ENCODE results near the gene TXNRD2.

TXNRD2 gene

GRCh38 chr22:19874307-19875060 lies 67.1 kb downstream of the TXNRD2 start:
- DNase-seq: no peak

DNA sequence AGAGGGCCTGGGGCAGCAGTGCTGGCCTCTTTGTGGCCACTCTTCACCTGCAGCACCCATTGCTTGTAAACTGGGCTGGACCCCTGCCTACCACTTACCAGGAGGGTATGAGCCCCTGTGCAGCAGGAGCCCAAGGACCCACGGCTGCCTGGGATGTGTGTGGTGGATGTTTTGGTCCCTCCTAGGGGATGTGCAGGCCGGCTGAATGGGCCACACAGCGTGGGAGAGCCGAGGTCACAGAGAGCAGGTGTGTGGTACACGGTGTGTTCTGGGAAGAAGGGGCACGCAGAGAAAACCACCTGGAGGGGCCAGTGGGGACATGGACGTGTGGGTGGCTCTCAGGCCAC lies 67.7 kb downstream of the TXNRD2 start:
- DNase-seq: no peak

DNA sequence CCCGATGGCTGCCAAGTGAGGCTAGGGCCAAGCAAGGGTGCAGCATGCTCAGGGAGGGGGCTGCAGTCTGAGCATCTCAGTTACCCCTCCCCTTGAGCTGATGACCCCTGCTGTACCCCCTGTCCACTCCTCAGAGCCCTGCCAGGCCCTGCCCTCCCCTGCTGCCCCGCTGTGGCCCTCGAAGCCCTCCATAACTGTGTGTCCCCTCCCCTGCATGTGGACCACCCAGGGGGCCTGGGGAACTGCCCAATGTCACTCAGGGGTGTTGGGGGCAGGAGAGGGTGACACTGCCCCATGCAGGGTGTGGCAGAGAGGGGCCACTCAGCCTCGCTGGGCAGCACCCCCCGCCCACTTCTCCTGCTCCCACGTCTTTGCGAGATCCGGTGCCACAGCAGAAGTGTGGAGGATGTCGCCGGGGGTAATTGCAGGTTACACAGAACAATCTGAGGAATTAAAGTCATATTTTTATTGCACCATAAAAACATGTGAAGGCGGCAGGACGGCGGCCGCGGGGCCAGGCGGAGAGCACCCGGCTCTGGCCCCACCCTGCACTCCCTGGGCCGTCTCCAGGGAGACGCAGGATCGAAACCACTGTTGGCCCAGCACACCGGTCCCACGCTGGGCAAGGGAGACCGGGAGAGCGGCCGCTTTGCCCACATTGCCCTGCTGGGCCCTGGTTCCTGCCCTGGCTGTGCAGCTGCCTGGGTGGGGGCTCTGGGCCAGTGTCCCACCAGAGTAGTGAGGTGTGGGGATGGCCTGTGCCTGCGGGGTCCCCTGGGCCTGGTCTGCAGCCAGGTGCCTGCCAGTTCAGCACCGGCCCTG lies 68.3 kb downstream of the TXNRD2 start:
- no peak for DNase-seq

DNA sequence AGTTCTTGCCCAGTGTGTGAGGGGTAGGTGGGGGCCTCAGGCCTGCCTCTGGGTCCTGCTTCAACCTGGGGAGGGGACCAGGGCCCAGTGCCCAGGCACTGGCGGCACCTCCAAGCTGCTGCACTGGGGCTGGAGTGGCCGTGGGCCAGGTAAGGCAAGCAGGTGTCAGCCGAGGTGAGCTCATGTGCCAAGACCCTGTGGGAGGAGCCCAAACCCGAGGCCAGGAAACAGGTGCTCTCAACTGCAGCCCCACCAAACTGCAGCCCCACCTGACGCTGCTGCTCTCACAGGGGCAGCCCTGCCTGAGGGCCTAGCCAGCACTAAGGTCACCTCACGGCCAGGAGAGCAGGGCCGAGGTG lies 68.9 kb downstream of the TXNRD2 start:
- DNase-seq: no peak

GRCh38 chr22:19871845-19872778 lies 69.5 kb downstream of the TXNRD2 start:
- no peak for DNase-seq

GRCh38 chr22:19871023-19871844 lies 70.4 kb downstream of the TXNRD2 start:
- DNase-seq: no peak

DNA sequence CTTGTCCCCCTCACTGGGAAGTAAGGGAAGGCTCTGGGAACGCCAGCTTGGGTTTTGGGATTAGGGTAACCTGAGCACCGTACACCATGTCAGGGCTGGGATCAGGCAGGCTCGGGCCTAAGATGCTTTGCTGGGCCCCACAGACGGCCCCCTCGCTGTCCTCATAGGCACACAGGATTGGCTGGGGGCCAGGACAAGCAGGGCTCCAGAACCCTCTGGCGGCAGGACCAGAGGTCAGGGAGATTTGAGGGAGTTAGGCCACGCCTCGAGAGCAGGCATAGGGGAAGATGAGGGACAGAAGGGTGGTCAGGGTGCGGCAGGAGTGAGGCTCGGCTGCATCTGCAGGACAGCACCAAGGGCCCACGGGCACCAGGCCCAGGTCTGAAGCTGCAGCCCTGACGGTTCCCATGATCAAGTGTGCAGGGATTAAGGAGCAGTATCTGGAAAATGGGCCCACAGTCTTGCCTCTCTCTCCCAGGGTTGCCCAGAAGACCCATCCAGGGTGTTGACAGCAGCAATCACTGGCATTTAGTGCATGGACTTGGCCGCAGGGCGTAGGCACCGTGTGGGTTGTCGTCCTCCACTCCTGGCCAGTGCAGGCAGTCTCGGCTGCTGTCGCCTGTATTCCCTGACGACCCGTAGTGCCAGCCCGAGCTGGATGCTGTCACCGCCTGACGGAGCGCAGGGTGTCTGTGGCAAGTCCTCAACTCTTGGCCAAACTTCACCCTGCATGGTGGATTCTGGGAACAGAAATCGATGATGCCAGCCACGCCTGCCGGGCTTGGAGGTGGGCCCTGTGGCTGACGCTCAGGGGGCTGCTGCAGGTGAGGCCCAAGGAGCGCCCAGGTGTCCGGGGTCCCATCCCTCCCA lies 71.2 kb downstream of the TXNRD2 start:
- no peak for DNase-seq

GRCh38 chr22:19869497-19870152 lies 72.0 kb downstream of the TXNRD2 start:
- no peak for DNase-seq

DNA sequence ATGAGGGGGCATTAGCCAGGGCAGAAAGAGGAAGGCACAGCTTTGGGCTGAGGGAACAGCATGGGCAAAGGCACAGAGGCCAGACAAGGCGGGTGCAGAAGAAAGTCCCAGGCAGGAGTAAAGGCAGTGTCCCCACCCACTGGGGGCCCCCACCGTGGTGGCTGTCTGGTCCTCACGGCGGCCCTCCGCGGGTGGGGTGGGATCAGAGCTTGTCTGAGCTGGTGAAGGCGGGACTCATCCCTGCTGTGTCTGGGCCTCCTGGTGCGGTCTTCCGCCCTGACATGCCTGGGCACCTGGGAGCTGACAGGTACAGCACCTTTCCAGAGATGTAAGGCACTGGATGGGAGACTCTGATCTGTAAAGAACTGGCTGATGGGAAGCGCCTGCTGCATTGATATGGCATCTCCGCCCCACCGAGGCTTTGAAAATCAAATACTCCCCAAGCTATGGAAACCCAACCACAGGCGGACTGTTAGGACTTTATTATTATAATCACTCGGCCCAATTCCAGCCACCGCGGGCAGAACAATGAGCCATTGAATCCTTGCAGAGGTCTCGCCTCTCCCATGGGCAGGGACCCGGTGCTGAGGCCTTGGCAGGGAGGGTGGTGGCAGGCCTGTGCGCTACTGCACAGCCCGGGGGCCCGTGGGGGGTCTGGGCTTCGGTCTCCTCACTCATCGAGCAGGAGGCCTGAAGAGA lies 72.7 kb downstream of the TXNRD2 start:
- no peak for DNase-seq

DNA sequence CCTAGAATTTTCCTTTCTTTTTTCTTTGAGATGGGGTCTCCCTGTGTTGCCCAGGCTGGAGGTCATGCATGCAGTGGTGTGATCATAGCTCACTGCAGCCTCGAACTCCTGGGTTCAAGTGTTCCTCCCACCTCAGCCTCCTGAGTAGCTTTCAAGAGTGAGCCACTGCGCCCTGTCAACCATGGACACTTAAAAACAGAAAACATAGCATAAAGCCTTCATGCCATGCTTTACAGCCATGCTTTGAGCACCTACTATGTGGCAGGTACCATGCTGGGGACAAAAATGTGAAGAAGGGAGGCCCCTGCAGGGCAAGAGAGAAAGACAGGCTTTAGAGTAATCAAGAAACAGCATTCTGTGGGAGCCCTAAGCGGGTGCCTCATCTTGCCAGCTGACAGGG lies 73.3 kb downstream of the TXNRD2 start:
- DNase-seq: no peak

DNA sequence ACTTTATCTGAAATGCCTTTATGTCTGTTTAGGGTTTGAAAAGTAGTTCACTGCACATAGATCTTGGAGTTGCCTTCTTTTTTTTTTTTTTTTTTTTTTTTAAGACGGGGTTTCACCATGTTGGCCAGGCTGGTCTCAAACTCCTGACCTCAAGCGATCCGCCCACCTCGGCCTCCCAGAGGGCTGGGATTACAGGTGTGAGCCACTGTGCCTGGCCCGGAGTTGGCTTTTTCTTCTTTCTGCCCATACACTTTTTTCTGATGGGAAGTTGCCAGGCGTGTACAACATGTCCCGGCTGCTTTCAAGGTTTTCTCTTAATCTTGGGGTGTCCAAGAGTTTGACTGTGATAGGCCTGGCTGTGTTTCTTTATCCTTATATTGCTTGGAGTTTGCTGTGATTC lies 74.0 kb downstream of the TXNRD2 start:
- DNase-seq: no peak

- no peak for DNase-seq
These were observed 75.0 kb downstream of the TXNRD2 start for GRCh38 chr22:19866665-19867009.

DNA sequence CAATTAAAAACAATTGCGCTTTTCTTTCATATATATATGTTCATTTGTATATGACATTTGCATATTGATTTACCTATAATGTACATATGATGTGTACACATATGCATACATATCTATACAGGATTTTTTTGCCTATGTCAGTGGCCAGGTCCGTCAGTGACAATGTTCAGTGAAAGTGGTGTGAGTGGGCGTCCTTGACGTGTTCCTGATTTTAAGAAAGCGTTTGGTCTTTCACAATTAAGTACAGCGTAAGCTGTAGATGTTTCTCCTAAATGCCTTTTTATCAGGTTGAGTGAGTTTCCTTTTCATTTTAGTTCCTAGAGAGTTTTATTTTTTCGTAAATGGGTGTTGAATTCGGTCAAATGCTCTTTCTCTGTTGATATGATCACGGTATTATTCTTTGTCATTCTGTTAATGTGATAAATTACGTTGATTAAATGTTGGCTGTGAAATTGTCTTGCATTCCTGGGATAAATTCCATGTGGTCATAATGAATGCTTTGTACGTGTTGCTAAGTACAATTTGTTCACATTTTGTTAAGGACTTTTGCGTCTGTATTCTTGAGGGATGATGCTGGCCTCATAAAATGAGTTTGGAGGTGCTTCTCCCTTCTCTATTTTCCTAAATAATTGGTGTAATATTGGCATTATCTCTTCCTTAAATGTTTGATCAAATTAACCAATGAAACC lies 76.3 kb downstream of the TXNRD2 start:
- DNase-seq: no peak

GRCh38 chr22:19864538-19865106 lies 77.0 kb downstream of the TXNRD2 start:
- peak; percentile 67 for DNase-seq

DNA sequence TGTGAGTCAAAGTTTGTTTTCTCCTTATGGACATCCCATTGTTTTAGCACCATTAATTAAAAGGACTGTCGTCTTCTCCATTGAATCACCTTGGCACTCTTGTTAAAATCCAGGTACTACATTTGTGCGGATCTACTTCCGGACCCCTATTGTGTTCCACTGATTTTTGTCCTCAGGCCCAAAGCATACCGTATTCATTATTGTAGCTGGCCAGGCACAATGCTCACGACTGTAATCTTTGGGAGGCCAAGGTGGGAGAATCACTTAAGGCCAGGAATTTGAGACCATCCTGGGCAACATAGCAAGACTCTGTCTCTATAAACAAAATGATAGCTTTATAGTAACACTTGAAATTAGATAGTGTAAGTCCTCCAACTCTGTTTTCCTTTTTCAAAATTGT lies 78.0 kb downstream of the TXNRD2 start:
- no peak for DNase-seq

GRCh38 chr22:19862619-19863246 lies 78.9 kb downstream of the TXNRD2 start:
- no peak for DNase-seq

DNA sequence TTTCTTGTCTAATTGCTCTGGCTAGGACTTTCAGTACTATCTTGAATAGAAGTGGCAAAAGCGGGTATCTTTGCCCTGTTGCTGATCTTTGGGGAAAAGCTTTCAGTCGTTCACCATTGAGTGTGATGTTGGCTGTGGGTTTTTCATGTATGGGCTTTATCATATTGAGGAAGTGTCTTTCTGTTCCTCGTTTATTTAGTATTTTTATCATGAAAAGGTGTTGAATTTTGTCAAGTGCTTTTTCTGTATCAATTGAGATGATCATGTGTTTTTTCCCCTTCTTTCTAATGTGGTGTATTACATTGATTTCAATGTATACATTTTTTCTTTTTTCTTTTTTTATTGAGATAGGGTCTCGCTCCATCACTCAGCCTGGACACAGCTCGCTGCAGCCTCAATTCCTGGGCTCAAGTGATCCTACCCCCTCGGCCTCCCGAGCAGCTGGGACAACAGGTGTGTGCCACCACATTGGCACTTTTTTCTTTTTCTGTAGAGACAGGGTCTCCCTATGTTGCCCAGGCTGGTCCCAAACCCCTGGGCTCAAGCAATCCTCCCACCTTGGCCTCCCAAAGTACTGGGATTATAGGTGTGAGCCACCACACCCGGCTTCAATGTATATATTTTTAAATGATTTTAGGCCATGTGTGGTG lies 81.6 kb downstream of the TXNRD2 start:
- DNase-seq: no peak

DNA sequence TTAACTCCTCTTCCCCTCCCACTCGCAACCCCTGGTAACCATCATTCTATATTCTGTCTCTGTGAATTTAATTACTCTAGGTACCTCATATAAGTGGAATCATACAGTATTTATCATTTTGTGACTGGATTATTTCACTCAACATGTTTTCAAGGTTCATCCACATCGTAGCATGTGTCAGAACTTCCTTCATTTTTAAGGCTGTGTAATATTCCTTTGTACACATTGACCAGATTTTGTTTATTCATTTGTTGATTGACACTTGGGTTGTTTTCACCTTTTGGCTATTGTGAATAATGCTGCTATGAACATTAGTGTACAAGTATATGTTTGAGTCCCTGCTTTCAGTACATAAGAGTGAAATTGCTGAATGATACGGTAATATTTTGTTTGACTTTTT lies 84.2 kb downstream of the TXNRD2 start:
- DNase-seq: no peak

Measured in fibroblast of skin of abdomen (primary cell).